ENCODE results near the gene CAP2. TPM values are rescaled to one million over a fixed set of nuclear protein-coding genes. Genes with fewer than 3 reads are reported as not detected.

The CAP2 gene
- total and polyA plus RNA-seq, 9 of the 15 experiments (the other 6 are each of a cell fraction or from before 2014, with no cell fraction given), result not detected

- no peak for TF ChIP-seq HNRNPL (IDR thresholded peaks at IDR 0.05; ENCODE audit: low read depth, low read length)
- no peak for TF ChIP-seq ZNF583 (CRISPR knock-in tag; IDR thresholded peaks at IDR 0.05)
- TF ChIP-seq ATF7 (IDR thresholded peaks at IDR 0.05), result no peak
- no peak for TF ChIP-seq MEIS2 (IDR thresholded peaks at IDR 0.05; ENCODE audit: partially characterized antibody)
- no peak for TF ChIP-seq BACH1 (tag; IDR thresholded peaks at IDR 0.05)
- no peak for TF ChIP-seq ZNF140 (CRISPR knock-in tag; IDR thresholded peaks at IDR 0.05)
- no peak for TF ChIP-seq ZNF165 (CRISPR knock-in tag; IDR thresholded peaks at IDR 0.05; ENCODE audit: borderline replicate concordance)
- no peak for TF ChIP-seq EP400 (IDR thresholded peaks at IDR 0.05)
- no peak for TF ChIP-seq CBX3 (IDR thresholded peaks at IDR 0.05; ENCODE audit: borderline replicate concordance in 1 of 2, low read length in 2 of 2)
- TF ChIP-seq TEAD2 (tag; IDR thresholded peaks at IDR 0.05), result no peak
- TF ChIP-seq STAG1 (CRISPR knock-in tag; IDR thresholded peaks at IDR 0.05; ENCODE audit: borderline replicate concordance), result no peak
- no peak for TF ChIP-seq FOXK2 (conservative IDR thresholded peaks at IDR 0.05 in 1 of 2, IDR thresholded peaks at IDR 0.05 in 1 of 2; ENCODE audit: low read depth in 2 of 2)
- TF ChIP-seq GATA2 (CRISPR knock-in tag; IDR thresholded peaks at IDR 0.05), result no peak
- no peak for TF ChIP-seq EZH2 (IDR thresholded peaks at IDR 0.05; ENCODE audit: borderline replicate concordance, low read depth, low read length)
- TF ChIP-seq XRCC4 (IDR thresholded peaks at IDR 0.05; ENCODE audit: extremely low read depth, insufficient read depth, insufficient read length), result no peak
- Histone ChIP-seq H3K27me3 (ENCODE audit: control insufficient read depth in 2 of 2, insufficient read depth in 2 of 2, low read length in 2 of 2) (peaks cover 13 to 33% of the 10 kb centered on the region in 2 experiments; a peak in 4 of 5 replicates), H3K4me3 (no peak overlapping the region), H3K27ac (ENCODE audit: extremely low read depth, low read depth, low read length) (no peak overlapping the region), H2AFZ (ENCODE audit: low read depth, low read length) (no peak overlapping the region), H3K9me3 (replicated peaks; ENCODE audit: control insufficient read depth, insufficient read depth, low read depth, low read length) (no peaks in the 10 kb centered on the region), H3K79me2 (ENCODE audit: control insufficient read depth, insufficient read depth, low read length) (no peaks in the 10 kb centered on the region), H4K20me1 (replicated peaks; ENCODE audit: control insufficient read depth, insufficient read depth, low read length) (no peaks in the 10 kb centered on the region), H3K9me1 (ENCODE audit: control insufficient read depth, insufficient read depth, low read length) (no peaks in the 10 kb centered on the region), H3K36me3 (ENCODE audit: control insufficient read depth, insufficient read depth, low read length) (no peaks in the 10 kb centered on the region), H3K4me1 (replicated peaks in 1 of 2; ENCODE audit: control insufficient read depth in 2 of 2, insufficient read depth in 2 of 2, low read length in 2 of 2) (peaks cover 0 to 13% of the 10 kb centered on the region in 2 experiments; a peak in 3 of 5 replicates), H3K4me2 (ENCODE audit: insufficient read depth, low read length) (no peak overlapping the region), H3K9ac (ENCODE audit: insufficient read depth in 1 of 2, low read depth in 2 of 2, low read length in 2 of 2) (no peak overlapping the region)
- no TSS peak for BruUV-seq (replicated peaks)
- WGBS (ENCODE audit: insufficient coverage, low coverage, missing lambda C conversion rate), result 1% methylated on average over 7 of the region's 7 CpGs
- intact Hi-C loops (cut with micrococcal nuclease) (no loop called here), in situ Hi-C loops (cut with MboI) (no loop called here)
- CTCF ChIA-PET (ENCODE audit: low intra/inter-chr PET ratio), result no interaction called here
- ATAC-seq, result no peak
- POLR2A ChIA-PET, result interaction anchor here (0.9 to 1.4 kb wide), 2 partner anchors 9 to 12 kb away, joined by 3 read pairs; no protein-coding TSS in a partner anchor
- no peak for DNase-seq (ENCODE audit: extremely low read depth in 1 of 4, low spot score in 3 of 4)
- FAIRE-seq, result peak; percentile 15
Measured at GRCh38 chr6:17454316-17455005, 61.1 kb downstream of the CAP2 start.
